IMR-90 (cell line): ENCODE results near the gene TRIP11.

Source experiments
- CTCF ChIP-seq: conservative IDR thresholded peaks from 2 replicates; pipeline ENCODE4 v1.5.1; 2012; ENCODE audit warnings: mild to moderate bottlenecking, low read depth, low read length, improper control_type of control experiment
- MAZ ChIP-seq: IDR thresholded peaks from 2 replicates; pipeline ENCODE4 v1.6.1; 2012; ENCODE audit warnings: low read depth, mild to moderate bottlenecking, low read length, improper control_type of control experiment, moderate library complexity, borderline replicate concordance
- MXI1 ChIP-seq: IDR thresholded peaks from 2 replicates; pipeline ENCODE4 v1.6.1; 2012; ENCODE audit warnings: low read depth, mild to moderate bottlenecking, low read length, moderate library complexity, borderline replicate concordance
- NFE2L2 ChIP-seq: fragments of 150-350 bp; IDR thresholded peaks from 2 replicates; pipeline ENCODE4 v1.6.1; 2016; ENCODE audit warnings: low read depth, mild to moderate bottlenecking, low read length
- POLR2A ChIP-seq: IDR thresholded peaks from 2 replicates; pipeline ENCODE4 v1.6.1; 2012; ENCODE audit warnings: mild to moderate bottlenecking, low read depth, low read length
- RAD21 ChIP-seq: IDR thresholded peaks from 2 replicates; pipeline ENCODE4 v1.6.1; 2012; ENCODE audit warnings: low read length, improper control_type of control experiment
- RCOR1 ChIP-seq: IDR thresholded peaks from 2 replicates; pipeline ENCODE4 v1.6.1; 2012; ENCODE audit warnings: mild to moderate bottlenecking, low read length, improper control_type of control experiment; ENCODE audit not compliant: insufficient replicate concordance
- RFX5 ChIP-seq: IDR thresholded peaks from 2 replicates; pipeline ENCODE4 v1.8.0; 2012; ENCODE audit warnings: low read depth, mild to moderate bottlenecking, low read length, moderate library complexity
- SMC3 ChIP-seq: fragments of 150-350 bp; IDR thresholded peaks from 2 replicates; pipeline ENCODE4 v1.6.1; 2016; ENCODE audit warnings: low read depth, mild to moderate bottlenecking, antibody characterized with exemption, low read length, moderate library complexity

GRCh38 chr14:91987192-91987591 is 52.7 kb downstream of the TRIP11 start:
- TF ChIP-seq CTCF (no peak), RCOR1 (no peak), POLR2A (no peak), MXI1 (no peak), NFE2L2 (no peak), MAZ (no peak), RAD21 (no peak), RFX5 (no peak), SMC3 (no peak)
